H9 (cell line): ENCODE measurements around the gene LARP4B. TPM values are rescaled to one million over a fixed set of nuclear protein-coding genes. Genes with fewer than 3 reads are reported as not detected.

Experiments
- DNase-seq: peaks from one replicate; pipeline ENCODE4 v3.0.0-alpha.2; 2017
- H2AFZ ChIP-seq: one replicate; pipeline ENCODE4 v1.6.1; 2013; ENCODE audit warnings: mild to moderate bottlenecking, low read length, control low read depth, moderate library complexity
- H2AK5ac ChIP-seq: 2 replicates; pipeline ENCODE4 v1.6.1; 2013; ENCODE audit warnings: low read length, control low read depth, mixed read lengths; ENCODE audit not compliant: insufficient read length
- H2BK120ac ChIP-seq: one replicate; pipeline ENCODE4 v1.6.1; 2013; ENCODE audit warnings: low read depth, mild to moderate bottlenecking, low read length, control low read depth, inconsistent platforms; ENCODE audit not compliant: poor library complexity, severe bottlenecking
- H2BK12ac ChIP-seq: 2 replicates; pipeline ENCODE4 v1.6.1; 2013; ENCODE audit warnings: low read length, control low read depth, mixed read lengths, low read depth; ENCODE audit not compliant: insufficient read length
- H2BK15ac ChIP-seq: 2 replicates; pipeline ENCODE4 v1.6.1; 2013; ENCODE audit warnings: low read depth, low read length, control low read depth
- H2BK20ac ChIP-seq: one replicate; pipeline ENCODE4 v1.6.1; 2013; ENCODE audit warnings: low read depth, mild to moderate bottlenecking, low read length, control low read depth, inconsistent platforms; ENCODE audit not compliant: poor library complexity, severe bottlenecking
- H2BK5ac ChIP-seq: 2 replicates; pipeline ENCODE4 v1.6.1; 2013; ENCODE audit warnings: low read length, control low read depth, mixed read lengths; ENCODE audit not compliant: insufficient read length
- H3K14ac ChIP-seq: 2 replicates; pipeline ENCODE4 v1.6.1; 2013; ENCODE audit warnings: low read length, control low read depth; ENCODE audit not compliant: insufficient read depth
- H3K18ac ChIP-seq: 2 replicates; pipeline ENCODE4 v1.6.1; 2013; ENCODE audit warnings: low read depth, mild to moderate bottlenecking, mixed read lengths, low read length, control low read depth; ENCODE audit not compliant: insufficient read length
- H3K23ac ChIP-seq: 2 replicates; pipeline ENCODE4 v1.6.1; 2013; ENCODE audit warnings: low read length, control low read depth, mixed read lengths, low read depth; ENCODE audit not compliant: insufficient read length
- H3K23me2 ChIP-seq: 2 replicates; pipeline ENCODE4 v1.6.1; 2013; ENCODE audit warnings: low read depth, mild to moderate bottlenecking, mixed read lengths, low read length, control low read depth; ENCODE audit not compliant: insufficient read length, poor library complexity, severe bottlenecking
- H3K27ac ChIP-seq: 2 replicates; pipeline ENCODE4 v1.5.1; 2013; ENCODE audit warnings: low read length, control low read depth, mixed read lengths, low read depth; ENCODE audit not compliant: insufficient read length
- H3K27me3 ChIP-seq: 2 replicates; pipeline ENCODE4 v1.6.1; 2013; ENCODE audit warnings: low read length, control low read depth, inconsistent platforms; ENCODE audit not compliant: insufficient read depth
- H3K4ac ChIP-seq: 2 replicates; pipeline ENCODE4 v1.6.1; 2013; ENCODE audit warnings: low read depth, mild to moderate bottlenecking, control low read depth, inconsistent platforms, low read length, moderate library complexity
- H3K4me1 ChIP-seq: 2 replicates; pipeline ENCODE4 v1.6.1; 2013; ENCODE audit warnings: low read length, control low read depth, inconsistent platforms; ENCODE audit not compliant: insufficient read depth
- H3K4me2 ChIP-seq: 2 replicates; pipeline ENCODE4 v1.6.1; 2013; ENCODE audit warnings: low read length, control low read depth, mixed read lengths; ENCODE audit not compliant: insufficient read length, insufficient read depth
- H3K56ac ChIP-seq: 2 replicates; pipeline ENCODE4 v1.6.1; 2013; ENCODE audit warnings: low read depth, mild to moderate bottlenecking, mixed read lengths, low read length, control low read depth; ENCODE audit not compliant: insufficient read length
- H3K79me1 ChIP-seq: 2 replicates; pipeline ENCODE4 v1.6.1; 2013; ENCODE audit warnings: low read depth, mild to moderate bottlenecking, moderate library complexity, low read length, control low read depth, inconsistent platforms; ENCODE audit not compliant: insufficient read depth, poor library complexity, severe bottlenecking
- H3K79me2 ChIP-seq: 2 replicates; pipeline ENCODE4 v1.6.1; 2013; ENCODE audit warnings: low read length, control low read depth, inconsistent platforms; ENCODE audit not compliant: insufficient read depth
- H3K9ac ChIP-seq: 2 replicates; pipeline ENCODE4 v1.6.1; 2013; ENCODE audit warnings: low read length, control low read depth, mixed read lengths; ENCODE audit not compliant: insufficient read length; ENCODE audit errors: extremely low read depth
- H3K9me3 ChIP-seq: one replicate; pipeline ENCODE4 v1.6.1; 2013; ENCODE audit warnings: low read depth, low read length, inconsistent platforms; ENCODE audit not compliant: control insufficient read depth
- H3T11ph ChIP-seq: one replicate; pipeline ENCODE4 v1.6.1; 2013; ENCODE audit warnings: mild to moderate bottlenecking, low read length, control low read depth, inconsistent platforms
- H4K20me1 ChIP-seq: one replicate; pipeline ENCODE4 v1.6.1; 2013; ENCODE audit not compliant: control insufficient read depth, insufficient read length, insufficient read depth
- H4K5ac ChIP-seq: 2 replicates; pipeline ENCODE4 v1.6.1; 2013; ENCODE audit warnings: low read depth, mild to moderate bottlenecking, mixed read lengths, low read length, control low read depth; ENCODE audit not compliant: insufficient read length
- H4K8ac ChIP-seq: replicated peaks from 2 replicates; pipeline ENCODE4 v1.6.1; 2013; ENCODE audit warnings: low read length, control low read depth, mixed read lengths, low read depth; ENCODE audit not compliant: insufficient read length
- H4K91ac ChIP-seq: 2 replicates; pipeline ENCODE4 v1.6.1; 2013; ENCODE audit warnings: low read depth, mild to moderate bottlenecking, moderate library complexity, mixed read lengths, low read length, control low read depth; ENCODE audit not compliant: insufficient read length
- H3K27ac Mint-ChIP-seq, 3 experiments: 2 replicates in 2 of 3; 3 replicates in 1 of 3; pipeline ENCODE4 v1.8.0; 2020 to 2021; ENCODE audit warnings: mixed read lengths in 3 of 3, mild to moderate bottlenecking in 1 of 3, moderate library complexity in 1 of 3
- H3K27me3 Mint-ChIP-seq: 2 replicates; pipeline ENCODE4 v1.8.0; 2021; ENCODE audit warnings: low read depth, mild to moderate bottlenecking, moderate library complexity, mixed read lengths
- H3K36me3 Mint-ChIP-seq, 3 experiments: 2 replicates in 2 of 3; 3 replicates in 1 of 3; pipeline ENCODE4 v1.8.0; 2020 to 2021; ENCODE audit warnings: low read depth in 3 of 3, mixed read lengths in 3 of 3; ENCODE audit not compliant: insufficient read depth in 1 of 3
- H3K4me1 Mint-ChIP-seq, 2 experiments: 2 replicates each; pipeline ENCODE4 v1.8.0; 2020; ENCODE audit warnings: mixed read lengths in 2 of 2
- H3K4me3 Mint-ChIP-seq, 2 experiments: 2 replicates in 1 of 2; 3 replicates in 1 of 2; pipeline ENCODE4 v1.8.0; 2020 to 2021; ENCODE audit warnings: mild to moderate bottlenecking in 2 of 2, mixed read lengths in 2 of 2, moderate library complexity in 1 of 2
- H3K9me3 Mint-ChIP-seq, 2 experiments: 2 replicates in 1 of 2; 3 replicates in 1 of 2; pipeline ENCODE4 v1.8.0; 2020; ENCODE audit warnings: mild to moderate bottlenecking in 2 of 2, mixed read lengths in 2 of 2, moderate library complexity in 1 of 2
- CTCF ChIP-seq: fragments of 200-600 bp; sonication (generic); conservative IDR thresholded peaks from 3 replicates; pipeline ENCODE4 v1.8.0; 2021; ENCODE audit warnings: antibody characterized with exemption, mild to moderate bottlenecking
- WGBS: extraction: QIAGEN DNeasy Blood & Tissue Kit; methylation state at CpG from one replicate; pipeline ENCODE4 v1.1.7; 2013; ENCODE audit warnings: missing lambda C conversion rate, low lambda C conversion rate, mixed read lengths; ENCODE audit not compliant: insufficient read length; ENCODE audit errors: extremely low coverage; 5-methylcytosine and 5-hydroxymethylcytosine counted together
- total RNA-seq: library from RNA; stranded (reverse); gene quantifications from 2 replicates; pipeline ENCODE4 v1.2.1, GENCODE V29; 2021

LARP4B gene
- total RNA-seq, 1 experiment from 2014 or later: 88.9 TPM

- Histone ChIP-seq H3K56ac (no peak overlapping the region), H3K27ac (no peak overlapping the region), H3T11ph (no peak overlapping the region), H3K23me2 (no peaks in the 10 kb centered on the region), H3K4me1 (no peaks in the 10 kb centered on the region), H3K27me3 (no peaks in the 10 kb centered on the region; the same call in 1 of the 2 replicates), H2BK15ac (no peak overlapping the region), H2BK20ac (no peak overlapping the region), H3K18ac (no peak overlapping the region), H4K5ac (no peak overlapping the region), H2BK5ac (no peak overlapping the region), H3K9me3 (no peaks in the 10 kb centered on the region), H3K23ac (no peak overlapping the region), H2AK5ac (no peak overlapping the region), H4K91ac (no peak overlapping the region), H4K20me1 (no peaks in the 10 kb centered on the region), H4K8ac (no peak overlapping the region), H3K79me1 (no peaks in the 10 kb centered on the region), H3K79me2 (no peaks in the 10 kb centered on the region), H3K14ac (no peak overlapping the region), H2AFZ (no peak overlapping the region), H3K4ac (no peak overlapping the region), H2BK12ac (no peak overlapping the region), H3K4me2 (peak overlapping the region; percentile 4), H3K9ac (no peak overlapping the region), H2BK120ac (no peak overlapping the region)
- TF ChIP-seq CTCF: peak; percentile 84
- Mint-ChIP-seq H3K9me3 (no peaks in the 10 kb centered on the region), H3K36me3 (no peaks in the 10 kb centered on the region), H3K27ac (no peak overlapping the region; a peak in 2 of 7 replicates), H3K4me1 (peaks cover 4 to 10% of the 10 kb centered on the region in 2 experiments; a peak in 3 of 4 replicates), H3K27me3 (peaks cover 42% of the 10 kb centered on the region), H3K4me3 (peak overlapping the region; percentile 68 to 82)
- no CpG with 5 or more reads among the region's 50 CpGs for WGBS
- peak; percentile 90 for DNase-seq
These were observed 142.4 kb downstream of the LARP4B start for GRCh38 chr10:788796-789748.
